Activated naive CD4-positive, alpha-beta T cell treated with Interleukin-2 at 50 U/mL for 16 hours (primary cell): ENCODE measurements around the gene SLC37A3.

Source experiments
- DNase-seq: peaks from one replicate; pipeline ENCODE4 v3.0.0-alpha.2; 2020

The SLC37A3 gene

GRCh38 chr7:140310337-140311002 lies 87.9 kb downstream of the SLC37A3 start:
- no peak for DNase-seq

GRCh38 chr7:140308060-140308459 lies 90.3 kb downstream of the SLC37A3 start:
- DNase-seq, result no peak

GRCh38 chr7:140304191-140304799 lies 94.0 kb downstream of the SLC37A3 start:
- DNase-seq, result peak; percentile 9

- DNase-seq, result no peak
These were observed 97.8 kb downstream of the SLC37A3 start for GRCh38 chr7:140300243-140301136.

- no peak for DNase-seq
These were observed 100.1 kb downstream of the SLC37A3 start for GRCh38 chr7:140298213-140298612.

GRCh38 chr7:140297192-140297591 lies 101.1 kb downstream of the SLC37A3 start:
- DNase-seq, result no peak

- DNase-seq, result no peak
These were observed 103.0 kb downstream of the SLC37A3 start for GRCh38 chr7:140295224-140295738.

GRCh38 chr7:140294454-140294853 lies 103.9 kb downstream of the SLC37A3 start:
- no peak for DNase-seq

- no peak for DNase-seq
These were observed 105.9 kb downstream of the SLC37A3 start for GRCh38 chr7:140292438-140292837.

GRCh38 chr7:140289804-140290203 lies 108.5 kb downstream of the SLC37A3 start:
- DNase-seq, result no peak

GRCh38 chr7:140287988-140288387 lies 110.3 kb downstream of the SLC37A3 start:
- DNase-seq, result no peak

- no peak for DNase-seq
These were observed 112.4 kb downstream of the SLC37A3 start for GRCh38 chr7:140285938-140286337.

- no peak for DNase-seq
These were observed 114.3 kb downstream of the SLC37A3 start for GRCh38 chr7:140284062-140284461.
